Dedifferentiated amniotic fluid mesenchymal stem cell (primary cell): ENCODE measurements around the gene CACNA1C.

Experiments used
- DNase-seq: peaks from one replicate; pipeline ENCODE4 v3.0.0-alpha.2; 2016; ENCODE audit errors: extremely low spot score

CACNA1C gene

DNA sequence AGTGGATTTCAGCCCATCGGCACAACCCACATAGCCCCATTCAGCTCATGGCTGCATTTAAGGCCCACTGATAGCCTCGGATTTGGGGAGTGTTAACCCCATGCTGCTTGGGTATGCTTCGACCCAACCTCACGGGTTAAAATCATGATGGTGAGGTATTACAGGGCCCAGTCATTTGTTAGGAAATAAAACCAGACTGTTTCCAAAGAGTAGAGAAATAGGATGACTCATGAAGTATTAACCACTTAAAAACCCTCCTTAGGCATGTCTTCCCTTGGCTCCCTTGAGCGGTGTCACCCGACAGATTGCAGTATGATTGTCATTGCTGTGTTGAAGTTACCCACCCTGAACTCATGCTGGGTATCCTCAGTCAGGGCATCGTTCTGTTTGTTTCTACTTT, 289.1 kb downstream of the CACNA1C start:
- peak; percentile 64 for DNase-seq

DNA sequence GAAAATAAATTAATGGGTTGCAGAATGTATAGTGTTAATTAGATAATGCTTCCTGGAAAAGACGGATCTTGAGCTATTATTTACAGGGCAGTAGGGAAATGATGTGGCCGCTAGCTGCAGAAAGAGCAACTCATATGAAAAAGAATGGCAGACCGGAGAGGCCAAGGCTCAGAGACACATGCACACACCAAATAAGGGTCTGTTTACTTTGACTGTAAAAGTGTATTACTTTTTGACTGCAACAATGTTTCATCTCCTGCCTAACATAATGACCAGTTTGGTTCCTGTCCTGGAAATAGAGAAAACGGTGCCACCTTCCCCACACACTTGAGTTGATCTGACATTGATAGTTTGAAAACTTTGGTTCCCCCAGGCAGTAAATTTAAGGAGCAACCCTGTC, 290.9 kb downstream of the CACNA1C start:
- DNase-seq, result no peak

DNA sequence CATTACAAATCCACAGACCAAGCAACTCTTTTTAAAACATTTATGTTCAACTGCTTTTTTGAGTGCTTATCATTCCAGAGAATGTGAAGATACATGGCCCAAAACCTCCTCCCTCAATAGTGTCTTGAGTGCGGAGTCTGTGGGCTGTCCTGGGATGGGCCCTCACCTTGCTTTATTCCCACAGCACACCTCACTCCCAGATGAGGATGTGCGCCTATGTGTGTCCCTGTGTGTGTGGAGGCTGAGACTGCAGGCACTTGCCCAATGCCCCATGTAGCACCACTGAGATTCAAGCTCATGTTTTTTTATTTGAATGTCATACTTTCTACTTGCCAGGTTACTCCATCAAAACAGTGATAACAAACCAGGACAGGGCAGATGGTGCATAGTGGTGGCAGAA, 291.7 kb downstream of the CACNA1C start:
- DNase-seq, result no peak

DNA sequence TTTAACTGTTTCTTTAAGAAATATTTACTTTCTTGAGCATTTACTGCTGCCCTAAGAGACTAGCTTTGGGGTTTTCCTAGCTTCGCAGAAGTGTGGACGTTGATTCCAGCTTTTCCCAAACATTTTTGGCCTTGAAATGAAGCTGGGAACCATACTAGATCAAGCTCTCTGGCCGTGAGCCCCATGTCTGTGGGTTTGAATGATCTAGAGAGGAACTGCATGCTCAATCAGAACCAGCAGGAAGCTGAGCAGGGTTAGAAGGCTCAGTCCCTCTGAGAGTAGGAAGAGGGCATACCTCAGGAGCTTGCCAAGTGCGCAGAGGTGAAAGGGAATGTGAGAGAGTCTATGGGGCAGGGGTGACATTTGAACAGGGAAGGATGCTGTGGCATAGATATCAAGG, 292.1 kb downstream of the CACNA1C start:
- no peak for DNase-seq

DNA sequence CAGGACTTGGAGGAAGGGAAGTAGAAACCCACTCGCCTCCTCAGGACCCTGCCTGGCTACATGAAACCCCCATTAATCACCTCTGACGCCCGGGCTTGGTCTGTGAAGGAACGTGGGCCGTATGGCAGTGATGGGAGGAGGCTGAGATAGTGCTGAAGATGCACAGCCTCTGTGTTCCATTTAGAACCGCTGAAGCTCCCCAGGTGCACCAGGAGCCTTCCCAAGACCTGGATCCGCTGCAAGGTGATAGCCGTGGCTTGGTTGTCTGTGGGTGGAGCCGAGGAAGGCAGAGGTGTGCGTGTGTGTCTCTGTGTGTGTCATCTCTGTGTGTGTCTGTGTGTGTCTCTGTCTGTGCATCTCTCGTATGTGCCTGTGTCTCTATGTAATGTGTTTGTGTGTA, 293.1 kb downstream of the CACNA1C start:
- DNase-seq, result no peak

DNA sequence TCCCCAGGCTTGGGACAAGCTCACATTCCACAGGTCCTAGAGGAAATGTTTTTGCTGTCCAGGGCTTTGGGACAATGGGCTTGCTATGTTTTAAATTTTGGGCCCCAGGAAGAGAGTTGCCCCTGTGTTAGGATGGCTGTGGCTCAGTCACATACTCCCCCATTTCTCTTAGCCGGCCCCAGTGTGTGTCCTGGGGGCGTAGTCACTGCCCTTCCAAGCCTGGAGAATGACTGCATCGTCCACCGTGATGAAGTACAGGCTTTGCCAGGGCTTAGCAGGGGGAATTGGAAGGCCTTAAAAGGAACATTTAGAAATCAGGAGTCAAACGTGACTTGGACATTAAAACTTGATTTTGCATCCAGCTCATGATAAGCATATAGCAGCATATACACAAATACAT, 293.6 kb downstream of the CACNA1C start:
- DNase-seq, result no peak

GRCh38 chr12:2347137-2347843, 294.5 kb downstream of the CACNA1C start:
- DNase-seq, result no peak

GRCh38 chr12:2347844-2348481, 295.2 kb downstream of the CACNA1C start:
- DNase-seq, result no peak

DNA sequence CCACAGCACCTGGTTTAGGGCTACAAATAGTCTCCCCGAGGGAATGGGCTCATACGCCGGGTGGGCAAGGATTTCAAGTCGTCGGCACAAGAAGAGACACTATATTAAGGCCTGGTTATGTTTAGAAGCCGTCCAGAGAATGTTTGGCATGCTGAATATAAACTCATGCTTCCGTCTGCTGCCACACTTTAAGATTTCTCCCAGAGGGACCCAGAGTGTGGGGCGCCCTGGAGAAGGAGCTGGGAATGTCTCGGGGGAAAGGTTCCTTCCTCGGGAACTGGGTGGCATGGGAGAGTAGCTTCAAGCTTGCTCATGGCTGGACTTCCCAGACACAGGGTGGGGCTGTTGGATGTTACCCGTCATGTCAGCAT, 295.7 kb downstream of the CACNA1C start:
- DNase-seq, result no peak

DNA sequence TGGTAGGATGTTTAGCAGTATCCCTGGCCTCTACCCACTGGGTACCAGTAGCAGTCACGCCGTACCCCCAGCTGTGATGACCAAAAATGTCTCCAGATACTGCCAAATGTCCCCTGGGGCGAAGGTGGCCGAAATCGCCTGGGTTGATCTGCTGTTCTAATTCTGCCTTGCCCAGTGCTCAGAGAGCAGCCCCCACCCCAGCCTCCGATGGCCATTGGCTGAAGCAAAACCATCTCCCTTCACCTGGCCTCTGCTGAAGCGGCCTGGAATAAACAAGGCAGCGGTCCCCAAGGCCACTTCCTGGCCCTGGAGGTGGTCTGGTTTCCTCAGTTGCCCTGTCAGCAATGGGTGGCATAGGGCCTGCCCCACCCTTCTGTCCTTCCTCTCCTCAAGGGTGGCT, 298.4 kb downstream of the CACNA1C start:
- no peak for DNase-seq

DNA sequence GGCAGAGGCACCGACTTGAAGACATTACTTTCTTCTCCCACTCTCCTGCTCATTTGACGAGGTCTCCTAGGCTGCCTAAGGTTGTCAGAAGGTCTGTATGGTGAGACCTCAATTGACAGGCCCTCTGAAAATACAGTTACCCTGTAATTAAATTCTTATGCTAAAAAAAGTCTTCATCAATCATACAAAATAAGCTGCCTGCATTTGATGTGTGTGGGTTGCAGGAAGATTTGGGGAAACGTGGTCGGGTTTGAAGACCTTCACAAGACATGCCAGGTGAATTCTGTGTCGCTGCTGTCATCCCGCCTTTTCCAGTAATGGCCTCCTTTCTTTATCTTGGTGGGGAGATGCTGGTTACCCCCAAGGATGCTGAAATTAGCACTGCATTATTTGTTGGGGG, 299.4 kb downstream of the CACNA1C start:
- no peak for DNase-seq

GRCh38 chr12:2353281-2353680, 300.5 kb downstream of the CACNA1C start:
- DNase-seq, result no peak

- no peak for DNase-seq
Observed at GRCh38 chr12:2353691-2354090, 300.9 kb downstream of the CACNA1C start.

DNA sequence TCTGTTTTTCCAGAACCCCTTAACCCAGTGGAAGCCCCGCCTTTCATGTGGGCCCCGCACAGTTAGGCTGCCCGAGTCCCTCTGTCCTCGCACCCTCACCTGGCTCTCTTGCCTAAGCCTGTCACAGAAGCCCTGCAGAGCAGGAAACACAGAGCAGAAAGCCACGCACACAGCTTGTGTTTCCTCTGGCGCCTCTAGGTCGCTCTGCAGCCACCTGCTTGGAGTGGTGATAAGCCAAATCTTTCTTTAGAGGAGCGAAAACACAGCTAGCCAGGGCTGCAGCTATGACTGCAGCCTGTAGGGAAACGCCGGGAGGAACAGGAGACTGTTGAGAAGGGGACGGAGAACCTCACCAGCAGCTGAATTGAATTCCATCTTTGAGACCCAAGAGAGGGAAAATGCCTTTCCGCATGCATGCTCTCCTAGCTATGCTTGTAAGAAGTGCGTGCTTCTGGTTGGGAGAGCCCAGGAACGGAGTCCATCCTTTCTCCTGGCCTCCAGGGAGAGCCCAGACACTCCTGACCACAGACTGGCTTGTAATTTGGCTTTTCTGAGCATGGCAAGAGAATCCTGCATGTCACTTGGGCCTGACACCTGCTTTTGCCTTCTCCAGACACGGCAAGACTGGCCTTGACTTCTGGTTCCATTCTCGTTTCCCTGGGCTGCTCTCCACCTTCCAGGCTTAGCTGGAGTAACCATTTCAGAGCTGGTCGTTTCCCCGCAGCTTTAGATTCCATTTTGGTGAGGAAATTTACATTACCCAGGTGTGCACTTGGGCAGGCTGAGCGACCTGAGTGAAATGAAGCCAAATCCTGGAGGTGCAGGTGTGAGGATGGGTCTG, 301.6 kb downstream of the CACNA1C start:
- no peak for DNase-seq

DNA sequence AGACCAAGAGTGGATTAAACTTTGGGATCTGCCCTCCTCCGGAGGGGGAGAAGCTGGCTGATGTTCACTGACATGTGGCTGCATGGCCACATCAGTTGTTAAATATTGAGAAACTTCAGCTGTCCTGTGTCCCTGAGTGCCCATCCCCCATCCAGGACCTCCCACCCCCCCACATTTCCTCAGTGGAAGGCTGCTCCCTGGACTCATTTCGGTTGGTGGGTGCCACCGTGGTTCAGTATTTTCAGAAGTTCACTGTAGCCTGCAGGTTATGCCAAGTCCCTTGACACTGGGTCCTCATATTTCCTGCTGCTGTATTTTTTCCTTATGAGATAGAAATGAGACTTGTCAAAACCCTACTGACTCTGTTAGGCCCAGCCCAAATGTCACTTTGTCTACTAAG, 302.4 kb downstream of the CACNA1C start:
- DNase-seq, result no peak

- no peak for DNase-seq
Observed at GRCh38 chr12:2355604-2356003, 302.8 kb downstream of the CACNA1C start.

DNA sequence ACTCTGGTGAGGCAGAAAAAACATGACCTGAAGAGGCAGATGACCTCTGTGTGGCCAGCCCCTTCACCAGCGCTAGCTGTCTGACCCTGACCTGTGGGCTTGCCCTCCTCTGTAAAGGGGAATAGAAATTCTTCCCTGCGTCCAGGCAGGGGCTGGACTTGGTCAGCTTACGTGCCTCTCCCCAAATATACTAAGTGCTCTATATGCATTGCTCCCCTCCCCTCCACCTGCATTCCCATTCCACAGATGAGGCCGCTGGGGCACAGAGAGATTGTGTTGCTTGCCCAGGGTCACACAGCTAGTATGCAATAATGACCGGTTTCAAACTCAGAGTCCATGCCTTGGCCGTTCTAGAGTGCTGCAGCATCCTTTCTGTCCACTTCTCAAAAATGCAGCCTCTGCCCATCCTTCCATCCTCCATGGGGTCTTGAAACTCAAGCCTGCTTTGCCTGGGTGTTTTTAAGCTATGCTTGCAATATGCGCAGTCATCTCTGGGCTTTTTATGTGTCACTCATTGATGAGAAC, 303.9 kb downstream of the CACNA1C start:
- no peak for DNase-seq

DNA sequence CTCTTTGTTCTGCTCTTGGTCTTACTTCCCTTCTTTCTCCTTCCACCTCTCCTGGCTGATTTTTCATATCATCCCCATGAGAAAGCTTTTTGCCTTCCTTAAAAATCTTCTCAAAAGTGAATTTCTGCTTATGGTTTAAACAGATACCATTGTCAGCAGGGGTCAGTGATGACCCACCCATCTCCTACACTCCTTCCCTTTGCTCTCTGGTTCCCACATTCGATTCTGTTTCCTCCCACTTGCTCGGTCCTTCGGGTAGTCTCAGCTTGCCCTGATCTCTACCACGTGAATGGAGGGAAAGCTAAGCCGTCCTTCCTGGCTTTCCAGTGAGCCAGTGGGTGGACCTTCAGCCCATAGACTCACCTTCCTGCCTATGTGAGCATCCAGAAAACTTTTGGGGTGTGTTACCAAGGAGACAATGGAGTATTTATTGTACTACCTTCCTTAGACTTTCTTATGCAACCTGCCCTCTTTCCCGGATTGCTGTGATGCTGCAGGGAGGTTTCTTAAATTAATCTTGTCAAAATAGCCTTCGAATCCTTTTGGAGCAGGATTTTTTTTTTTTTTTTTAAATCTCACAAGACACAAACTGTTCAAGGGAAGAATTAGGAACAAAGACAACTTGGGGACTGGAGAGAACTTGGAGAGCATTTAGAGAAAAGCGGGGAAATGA, 306.3 kb downstream of the CACNA1C start:
- no peak for DNase-seq

DNA sequence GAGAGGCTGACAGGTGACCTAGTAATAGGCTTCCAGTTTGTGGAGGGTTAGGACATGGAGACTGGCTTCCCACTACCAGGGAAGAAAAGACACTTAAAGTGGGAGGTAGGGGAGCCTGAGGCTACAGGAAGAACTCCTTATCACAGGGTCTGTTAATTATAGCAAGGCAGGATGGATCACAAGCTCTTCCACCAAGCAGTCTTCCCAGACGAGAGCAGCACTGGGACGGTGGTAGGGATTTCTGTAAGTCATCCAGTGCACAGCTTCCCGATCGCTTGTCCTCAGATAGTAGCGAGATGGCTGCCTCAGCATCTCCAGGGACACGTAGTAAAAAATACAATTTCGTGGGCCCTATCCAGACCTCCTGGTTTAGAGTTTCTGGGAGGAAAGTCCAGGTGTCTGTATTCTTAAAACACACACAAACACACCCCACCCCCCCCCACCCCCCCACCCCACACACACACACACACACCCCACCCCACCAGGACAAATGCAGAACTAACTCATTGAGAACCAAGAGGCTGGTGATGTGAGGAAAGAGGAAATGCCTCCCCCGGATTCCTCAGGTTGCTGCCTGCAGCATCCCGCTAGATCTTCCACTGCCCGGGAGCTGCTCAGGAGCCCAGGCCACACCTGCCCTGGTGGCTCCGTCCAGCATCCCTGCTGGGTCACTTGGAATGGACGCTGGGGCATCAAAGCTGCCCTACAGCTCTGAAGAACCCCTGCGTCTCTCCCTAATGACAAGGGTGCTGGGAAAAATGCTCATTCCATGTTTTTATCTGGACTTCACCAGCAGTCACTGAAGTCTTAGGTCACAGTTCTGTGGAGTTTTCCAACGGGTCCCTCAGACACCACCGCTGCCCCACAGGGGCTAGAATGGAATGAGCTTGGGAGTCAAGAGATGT, 307.2 kb downstream of the CACNA1C start:
- no peak for DNase-seq

DNA sequence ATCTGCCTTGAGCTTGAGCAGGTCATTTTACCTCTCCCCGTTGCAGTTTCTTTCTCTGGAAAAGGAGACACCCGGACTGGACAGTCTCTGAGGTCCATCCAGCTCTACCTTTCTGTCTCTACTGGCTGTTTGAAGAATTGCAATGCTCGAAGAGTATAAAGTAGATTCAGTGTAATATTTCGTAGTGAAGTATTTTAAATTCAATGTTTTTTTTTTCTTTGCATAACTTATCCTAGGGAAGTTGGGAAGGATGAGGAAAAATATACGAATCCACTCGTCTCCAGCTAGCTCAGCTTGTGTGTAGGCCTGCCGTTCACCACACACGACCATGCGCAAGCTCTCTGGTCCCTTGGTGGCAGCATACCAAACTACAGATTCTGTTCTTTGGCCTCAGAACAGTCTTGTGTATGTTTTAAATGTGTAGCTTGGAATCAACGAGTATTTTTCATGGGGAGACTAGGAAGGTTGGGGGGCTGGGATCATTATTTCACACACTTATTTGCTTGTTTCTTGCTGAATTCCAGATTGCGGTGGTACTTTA, 307.9 kb downstream of the CACNA1C start:
- no peak for DNase-seq
